ENCODE measurements around the gene NME7. TPM values are rescaled to one million over a fixed set of nuclear protein-coding genes. Genes with fewer than 3 reads are reported as not detected.

The NME7 gene
- total RNA-seq, 1 experiment from 2014 or later, result 25.2 TPM

DNA sequence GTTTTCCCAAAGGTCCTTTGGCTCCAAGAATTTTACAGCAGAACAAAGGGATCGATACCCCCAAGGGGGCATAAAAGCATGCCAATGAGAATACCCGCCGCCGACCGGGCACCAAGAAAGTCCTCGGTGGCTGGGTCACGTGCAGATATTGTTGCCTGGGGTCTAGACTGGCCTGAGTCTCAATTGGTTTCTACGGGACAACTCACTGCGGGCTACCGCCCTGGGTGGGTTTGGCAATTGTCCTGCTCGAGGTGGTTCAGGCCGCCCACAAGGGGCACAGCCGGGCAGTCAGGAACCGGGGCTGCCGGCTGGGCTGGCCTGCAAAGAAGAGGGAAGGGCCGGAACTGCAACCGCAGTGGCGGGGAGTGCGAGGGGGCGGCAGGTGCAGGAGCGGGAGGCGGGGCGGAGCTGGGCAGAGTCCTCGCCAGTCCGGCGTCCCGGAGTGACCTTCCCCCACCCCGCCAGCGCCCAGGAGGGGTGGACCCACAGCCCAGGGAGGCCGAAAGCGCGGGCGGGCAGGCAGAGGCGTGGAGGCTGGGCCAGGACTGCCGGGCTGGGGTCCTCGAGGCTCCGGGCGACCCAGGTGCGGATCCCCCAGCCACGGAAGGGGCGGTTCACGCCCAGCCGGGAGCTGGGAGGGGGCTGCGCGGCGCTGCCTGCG is 262.0 kb downstream of the NME7 start:
- intact Hi-C loops (cut with micrococcal nuclease; ENCODE audit: unreplicated experiment), result loop anchor here (1.0 to 10.0 kb wide), 4 partner anchors 58 to 501 kb away; no protein-coding TSS in a partner anchor
- Mint-ChIP-seq H3K9me3 (ENCODE audit: low read depth, unreplicated experiment) (no peaks in the 10 kb centered on the region), H3K27ac (ENCODE audit: unreplicated experiment) (no peak overlapping the region), H3K36me3 (ENCODE audit: insufficient read depth, unreplicated experiment) (peaks cover 63% of the 10 kb centered on the region), H3K4me3 (ENCODE audit: low read depth, unreplicated experiment) (peak overlapping the region; percentile 91), H3K4me1 (ENCODE audit: low read depth, unreplicated experiment) (peaks cover 28% of the 10 kb centered on the region), H3K27me3 (ENCODE audit: unreplicated experiment) (no peaks in the 10 kb centered on the region)
- TF ChIP-seq, protein P1, sequence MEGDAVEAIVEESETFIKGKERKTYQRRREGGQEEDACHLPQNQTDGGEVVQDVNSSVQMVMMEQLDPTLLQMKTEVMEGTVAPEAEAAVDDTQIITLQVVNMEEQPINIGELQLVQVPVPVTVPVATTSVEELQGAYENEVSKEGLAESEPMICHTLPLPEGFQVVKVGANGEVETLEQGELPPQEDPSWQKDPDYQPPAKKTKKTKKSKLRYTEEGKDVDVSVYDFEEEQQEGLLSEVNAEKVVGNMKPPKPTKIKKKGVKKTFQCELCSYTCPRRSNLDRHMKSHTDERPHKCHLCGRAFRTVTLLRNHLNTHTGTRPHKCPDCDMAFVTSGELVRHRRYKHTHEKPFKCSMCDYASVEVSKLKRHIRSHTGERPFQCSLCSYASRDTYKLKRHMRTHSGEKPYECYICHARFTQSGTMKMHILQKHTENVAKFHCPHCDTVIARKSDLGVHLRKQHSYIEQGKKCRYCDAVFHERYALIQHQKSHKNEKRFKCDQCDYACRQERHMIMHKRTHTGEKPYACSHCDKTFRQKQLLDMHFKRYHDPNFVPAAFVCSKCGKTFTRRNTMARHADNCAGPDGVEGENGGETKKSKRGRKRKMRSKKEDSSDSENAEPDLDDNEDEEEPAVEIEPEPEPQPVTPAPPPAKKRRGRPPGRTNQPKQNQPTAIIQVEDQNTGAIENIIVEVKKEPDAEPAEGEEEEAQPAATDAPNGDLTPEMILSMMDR (IDR thresholded peaks at IDR 0.05; ENCODE audit: unreplicated experiment), result no peak
- peak; percentile 99 for DNase-seq
- CTCF ChIA-PET, result interaction anchor here (0.5 to 2.2 kb wide), 7 partner anchors 14 to 502 kb away, joined by 3 to 6 read pairs (median 4); no protein-coding TSS in a partner anchor
- BruUV-seq (replicated peaks), result no TSS peak

DNA sequence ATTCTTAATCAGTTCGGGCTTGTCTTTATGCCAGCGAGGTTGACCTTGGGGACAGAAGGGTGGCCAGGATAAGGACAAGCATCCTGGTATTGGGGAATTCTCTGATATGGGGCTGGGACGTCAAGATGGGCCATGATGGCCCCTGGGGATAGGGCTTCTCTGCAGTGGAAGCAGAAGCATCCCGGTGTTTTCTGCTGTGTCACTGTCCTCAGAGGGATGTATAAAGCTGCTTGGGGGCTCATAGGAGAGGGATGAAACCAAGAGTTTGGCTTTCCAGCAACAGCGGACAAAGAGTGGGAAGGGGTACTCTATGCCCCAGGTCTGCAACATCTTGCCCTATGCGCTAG is 262.5 kb downstream of the NME7 start:
- no peaks in the 10 kb centered on the region for H3K27me3 Mint-ChIP-seq (ENCODE audit: unreplicated experiment)
- CTCF ChIA-PET, result interaction anchor here (1.0 to 2.2 kb wide), 4 partner anchors 23 to 502 kb away, joined by 3 to 6 read pairs (median 4); no protein-coding TSS in a partner anchor
- intact Hi-C loops (cut with micrococcal nuclease; ENCODE audit: unreplicated experiment), result loop anchor here (1.0 to 10.0 kb wide), 4 partner anchors 58 to 500 kb away; no protein-coding TSS in a partner anchor
- H3K27ac Mint-ChIP-seq (ENCODE audit: unreplicated experiment), result no peak overlapping the region
- DNase-seq, result no peak
- peaks cover 28% of the 10 kb centered on the region for H3K4me1 Mint-ChIP-seq (ENCODE audit: low read depth, unreplicated experiment)
- no peaks in the 10 kb centered on the region for H3K9me3 Mint-ChIP-seq (ENCODE audit: low read depth, unreplicated experiment)
- TF ChIP-seq, protein P1 (IDR thresholded peaks at IDR 0.05; ENCODE audit: unreplicated experiment), result no peak
- peak overlapping the region; percentile 91 for H3K4me3 Mint-ChIP-seq (ENCODE audit: low read depth, unreplicated experiment)
- BruUV-seq (replicated peaks), result TSS peak; percentile 15
- peaks cover 58% of the 10 kb centered on the region for H3K36me3 Mint-ChIP-seq (ENCODE audit: insufficient read depth, unreplicated experiment)

DNA sequence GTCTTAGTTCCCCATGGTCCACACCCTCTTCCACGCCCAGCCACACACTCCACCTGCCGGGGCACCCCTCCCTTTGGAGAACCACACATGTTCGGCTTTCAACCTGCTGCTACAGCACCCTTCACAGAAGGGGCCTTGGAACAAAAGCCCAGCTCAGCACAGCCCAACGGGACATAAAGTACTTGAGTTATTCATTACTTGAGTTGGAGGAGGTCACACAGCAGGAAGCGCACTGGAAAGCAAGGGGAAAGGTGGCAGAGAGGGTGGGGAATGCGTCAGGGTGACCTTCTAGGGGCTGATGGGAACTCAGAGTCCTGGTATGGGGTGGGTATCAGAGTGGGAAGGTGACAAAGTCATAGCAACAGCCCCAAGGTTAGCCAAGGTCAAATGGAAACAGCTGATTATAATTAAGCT is 264.1 kb downstream of the NME7 start:
- Mint-ChIP-seq H3K27me3 (ENCODE audit: unreplicated experiment) (no peaks in the 10 kb centered on the region), H3K36me3 (ENCODE audit: insufficient read depth, unreplicated experiment) (peaks cover 42% of the 10 kb centered on the region), H3K4me1 (ENCODE audit: low read depth, unreplicated experiment) (peaks cover 21% of the 10 kb centered on the region), H3K4me3 (ENCODE audit: low read depth, unreplicated experiment) (no peak overlapping the region), H3K27ac (ENCODE audit: unreplicated experiment) (no peak overlapping the region), H3K9me3 (ENCODE audit: low read depth, unreplicated experiment) (no peaks in the 10 kb centered on the region)
- BruUV-seq (replicated peaks), result no TSS peak
- DNase-seq, result peak; percentile 71
- CTCF ChIA-PET, result interaction anchor here (0.6 to 1.8 kb wide), 9 partner anchors 8 to 500 kb away, joined by 3 to 6 read pairs (median 4); no protein-coding TSS in a partner anchor
- TF ChIP-seq, protein P1 (IDR thresholded peaks at IDR 0.05; ENCODE audit: unreplicated experiment), result no peak
- intact Hi-C loops (cut with micrococcal nuclease; ENCODE audit: unreplicated experiment), result loop anchor here (10.0 kb wide), 1 partner anchor 499 kb away; no protein-coding TSS in a partner anchor

DNA sequence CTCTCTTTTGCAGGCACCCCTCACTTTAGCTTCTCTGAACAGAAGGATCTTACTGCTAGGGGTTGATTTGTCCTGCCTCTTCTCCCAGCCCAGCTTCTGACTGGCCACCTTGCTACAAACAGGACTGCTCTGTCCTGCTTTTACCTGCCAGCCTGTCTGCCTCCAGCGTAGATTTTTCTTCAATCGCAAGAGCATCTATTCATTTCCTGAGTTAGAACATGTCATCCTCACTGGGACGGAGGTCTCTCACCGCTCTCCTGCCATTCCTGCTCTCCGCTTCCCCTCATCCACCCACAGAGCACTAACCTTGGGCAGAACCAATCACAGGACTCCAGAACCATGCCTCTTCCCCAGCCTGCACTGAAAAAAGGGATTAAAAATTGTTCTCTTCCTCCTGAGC is 264.6 kb downstream of the NME7 start:
- TF ChIP-seq, protein P1 (IDR thresholded peaks at IDR 0.05; ENCODE audit: unreplicated experiment), result no peak
- Mint-ChIP-seq H3K4me1 (ENCODE audit: low read depth, unreplicated experiment) (peaks cover 24% of the 10 kb centered on the region), H3K27me3 (ENCODE audit: unreplicated experiment) (no peaks in the 10 kb centered on the region), H3K27ac (ENCODE audit: unreplicated experiment) (no peak overlapping the region), H3K36me3 (ENCODE audit: insufficient read depth, unreplicated experiment) (peaks cover 38% of the 10 kb centered on the region), H3K9me3 (ENCODE audit: low read depth, unreplicated experiment) (no peaks in the 10 kb centered on the region), H3K4me3 (ENCODE audit: low read depth, unreplicated experiment) (no peak overlapping the region)
- CTCF ChIA-PET, result interaction anchor here (0.8 to 1.2 kb wide), 6 partner anchors 14 to 500 kb away, joined by 3 to 6 read pairs (median 4); no protein-coding TSS in a partner anchor
- DNase-seq, result no peak
- intact Hi-C loops (cut with micrococcal nuclease; ENCODE audit: unreplicated experiment), result loop anchor here (10.0 kb wide), 1 partner anchor 498 kb away; no protein-coding TSS in a partner anchor
- no TSS peak for BruUV-seq (replicated peaks)
